ENCODE results near the gene MCFD2. TPM values are rescaled to one million over a fixed set of nuclear protein-coding genes. Genes with fewer than 3 reads are reported as not detected.

Gene MCFD2
- polyA plus RNA-seq (ENCODE audit: insufficient read depth in 1 of 5, insufficient read length in 5 of 5, low replicate concordance in 1 of 5) = 10 to 100 TPM; 75.0 to 95.4 (median 91.8) TPM
- long read RNA-seq, donor 1, full-length matches to known transcripts = 34 of 34 reads
- long read RNA-seq, donor 1, partial matches to known transcripts = 0 of 34 reads
- long read RNA-seq, donor 1, other reads (novel, unspliced or antisense) = 0 of 34 reads
- long read RNA-seq, donor 2, full-length matches to known transcripts = 18 of 18 reads
- long read RNA-seq, donor 2, partial matches to known transcripts = 0 of 18 reads
- long read RNA-seq, donor 2, other reads (novel, unspliced or antisense) = 0 of 18 reads
- long read RNA-seq, donor 3, full-length matches to known transcripts = 22 of 22 reads
- long read RNA-seq, donor 3, partial matches to known transcripts = 0 of 22 reads
- long read RNA-seq, donor 3, other reads (novel, unspliced or antisense) = 0 of 22 reads
- long read RNA-seq, donor 4, full-length matches to known transcripts = 23 of 23 reads
- long read RNA-seq, donor 4, partial matches to known transcripts = 0 of 23 reads
- long read RNA-seq, donor 4, other reads (novel, unspliced or antisense) = 0 of 23 reads
- long read RNA-seq, donor 5, full-length matches to known transcripts = 58 of 58 reads
- long read RNA-seq, donor 5, partial matches to known transcripts = 0 of 58 reads
- long read RNA-seq, donor 5, other reads (novel, unspliced or antisense) = 0 of 58 reads
- long read RNA-seq, donor 6, full-length matches to known transcripts = 49 of 54 reads
- long read RNA-seq, donor 6, partial matches to known transcripts = 5 of 54 reads
- long read RNA-seq, donor 6, other reads (novel, unspliced or antisense) = 0 of 54 reads
- long read RNA-seq, donor 7, full-length matches to known transcripts = 65 of 65 reads
- long read RNA-seq, donor 7, partial matches to known transcripts = 0 of 65 reads
- long read RNA-seq, donor 7, other reads (novel, unspliced or antisense) = 0 of 65 reads
- long read RNA-seq, donor 8, full-length matches to known transcripts = 13 of 13 reads
- long read RNA-seq, donor 8, partial matches to known transcripts = 0 of 13 reads
- long read RNA-seq, donor 8, other reads (novel, unspliced or antisense) = 0 of 13 reads

GRCh38 chr2:46915281-46915810 lies at the start of gene MCFD2:
Gene MCFD2, minus strand, starts transcription at chr2:46915806. Its CDS starts 6,635 bp downstream, at chr2:46909171.
- DNase-seq = no peak

GRCh38 chr2:46964835-46965560 lies 49.4 kb upstream of the MCFD2 start:
- DNase-seq = no peak

- no peak for DNase-seq
Measured at GRCh38 chr2:46963941-46964673, 48.5 kb upstream of the MCFD2 start.

GRCh38 chr2:46963210-46963609 lies 47.6 kb upstream of the MCFD2 start:
- DNase-seq = no peak

GRCh38 chr2:46962751-46963150 lies 47.1 kb upstream of the MCFD2 start:
- no peak for DNase-seq

- no peak for DNase-seq
Measured at GRCh38 chr2:46960618-46961017, 45.0 kb upstream of the MCFD2 start.

GRCh38 chr2:46958431-46959017 lies 42.9 kb upstream of the MCFD2 start:
- no peak for DNase-seq

- no peak for DNase-seq
Measured at GRCh38 chr2:46956981-46957531, 41.5 kb upstream of the MCFD2 start.

GRCh38 chr2:46955764-46956163 lies 40.2 kb upstream of the MCFD2 start:
- DNase-seq = no peak

GRCh38 chr2:46954951-46955571 lies 39.5 kb upstream of the MCFD2 start:
- DNase-seq = no peak

- DNase-seq = no peak
Measured at GRCh38 chr2:46952171-46952570, 36.6 kb upstream of the MCFD2 start.

- no peak for DNase-seq
Measured at GRCh38 chr2:46951290-46952064, 35.9 kb upstream of the MCFD2 start.

GRCh38 chr2:46950314-46950713 lies 34.7 kb upstream of the MCFD2 start:
- no peak for DNase-seq

GRCh38 chr2:46947841-46948240 lies 32.2 kb upstream of the MCFD2 start:
- no peak for DNase-seq

GRCh38 chr2:46945671-46946070 lies 30.1 kb upstream of the MCFD2 start:
- DNase-seq = no peak

GRCh38 chr2:46943881-46944798 lies 28.5 kb upstream of the MCFD2 start:
- no peak for DNase-seq

GRCh38 chr2:46942891-46943626 lies 27.5 kb upstream of the MCFD2 start:
- no peak for DNase-seq
